ENCODE data around the gene TMSB15B. TPM values are rescaled to one million over a fixed set of nuclear protein-coding genes. Genes with fewer than 3 reads are reported as not detected.
"Not testable (repeated sequence)": the region's sequence is repeated elsewhere in the genome, so short reads cannot be mapped to it uniquely, and the experiment has no call there.

TMSB15B gene
- total RNA-seq (2022) (7.7 and 8.2 TPM in 2 replicates), Bru-seq, nascent RNA (percentile 54 among the genes with signal in this experiment), BruChase-seq, experiment 1, labeled RNA remaining after a 6-hour chase (percentile 44 among the genes with signal in this experiment), BruChase-seq, experiment 2, labeled RNA remaining after a 2-hour chase (percentile 45 among the genes with signal in this experiment)
- long read RNA-seq, partial matches to known transcripts = 0 of 8 reads
- long read RNA-seq, other reads (novel, unspliced or antisense) = 3 of 8 reads

DNA sequence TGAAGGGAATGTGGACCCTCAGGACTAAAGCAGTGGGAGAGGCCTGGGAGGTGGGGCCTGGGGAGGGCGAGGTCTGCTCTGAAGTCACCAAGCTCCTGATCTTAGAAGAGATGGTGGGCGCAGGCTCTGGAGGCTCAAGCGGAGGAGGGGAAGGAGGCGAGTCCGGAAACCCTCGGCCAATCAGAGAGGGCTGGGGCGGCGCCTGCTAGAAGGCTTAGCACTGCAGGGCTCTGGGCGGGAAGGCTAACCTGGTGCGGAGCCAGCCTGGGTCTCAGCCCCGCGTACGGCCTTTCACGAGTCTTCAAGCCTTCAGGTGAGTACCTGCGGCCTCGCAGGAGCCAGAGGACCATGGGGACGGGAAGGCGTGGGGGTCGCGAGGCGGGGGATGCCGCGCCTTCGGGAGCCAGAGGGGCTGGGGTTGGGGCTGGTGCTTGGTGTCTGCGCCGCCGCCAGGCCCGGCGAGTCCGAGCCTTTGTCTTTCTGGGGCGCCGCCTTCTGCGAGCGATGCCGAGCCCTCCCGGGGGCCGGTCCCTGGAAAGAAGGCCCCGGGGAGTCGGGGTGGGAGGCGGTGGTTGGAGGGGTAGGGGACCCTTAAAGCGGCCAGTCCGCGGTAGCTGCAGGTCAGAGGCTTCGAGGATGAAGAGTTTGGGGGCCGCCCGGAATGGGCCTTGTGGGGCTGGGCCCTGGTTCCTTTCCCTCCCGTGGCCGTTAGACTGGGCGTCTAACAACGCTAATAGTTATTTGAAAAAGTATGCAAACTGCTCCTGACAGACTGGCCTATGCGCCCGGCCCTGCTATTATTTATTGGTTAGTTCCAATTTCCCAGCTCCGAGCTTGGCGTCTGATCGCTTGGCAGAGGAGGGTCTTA lies at the start of gene TMSB15B:
TMSB15B (plus strand) TSS at position 217 of the 868 bp plus-strand sequence.
- H3K4me3 Mint-ChIP-seq (ENCODE audit: low read depth, unreplicated experiment); H3K9me3 Mint-ChIP-seq (ENCODE audit: low read depth, unreplicated experiment); intact Hi-C loops (cut with micrococcal nuclease; ENCODE audit: unreplicated experiment); BruUV-seq (replicated peaks); CTCF ChIA-PET; H3K4me1 Mint-ChIP-seq (ENCODE audit: low read depth, unreplicated experiment); H3K27me3 Mint-ChIP-seq (ENCODE audit: unreplicated experiment); H3K27ac Mint-ChIP-seq (ENCODE audit: unreplicated experiment); H3K36me3 Mint-ChIP-seq (ENCODE audit: insufficient read depth, unreplicated experiment); DNase-seq: not testable (repeated sequence)

DNA sequence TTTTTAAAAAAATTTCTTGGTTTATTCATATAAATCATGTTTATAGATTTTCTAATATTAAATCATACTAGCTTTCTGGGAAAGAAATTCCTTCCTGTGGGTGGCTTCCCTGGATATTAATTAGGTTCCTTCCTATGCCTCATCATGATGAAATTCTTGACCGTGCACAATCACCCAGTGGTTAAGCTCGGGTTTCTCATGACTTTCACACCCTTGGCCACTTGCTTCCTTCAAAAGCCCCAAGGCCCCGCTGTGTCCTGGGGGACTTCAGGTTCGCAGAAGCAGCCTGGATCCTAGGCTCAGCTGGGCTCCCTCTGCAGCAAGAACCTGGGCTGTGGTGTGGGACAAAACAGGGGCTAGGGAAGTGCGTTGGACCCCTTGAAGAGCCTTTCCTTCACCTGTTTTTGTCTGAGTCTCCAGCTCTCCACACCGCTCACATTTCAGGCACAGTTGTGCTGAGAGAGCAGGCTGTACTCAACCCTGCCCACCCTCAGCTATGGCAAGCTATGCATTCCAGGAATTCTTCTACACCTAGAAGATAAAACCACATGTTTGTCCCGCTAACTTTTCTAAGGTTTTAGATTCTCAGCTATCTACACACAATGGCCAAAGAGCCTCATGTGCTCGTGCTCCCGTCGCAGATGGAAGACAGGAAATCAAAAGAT lies 48.9 kb upstream of the TMSB15B start:
- no peak for DNase-seq
- no TSS peak for BruUV-seq (replicated peaks)
- Mint-ChIP-seq H3K4me1 (ENCODE audit: low read depth, unreplicated experiment) (peaks cover 16% of the 10 kb centered on the region), H3K4me3 (ENCODE audit: low read depth, unreplicated experiment) (no peak overlapping the region), H3K36me3 (ENCODE audit: insufficient read depth, unreplicated experiment) (peaks cover 8% of the 10 kb centered on the region), H3K9me3 (ENCODE audit: low read depth, unreplicated experiment) (no peaks in the 10 kb centered on the region), H3K27me3 (ENCODE audit: unreplicated experiment) (no peaks in the 10 kb centered on the region), H3K27ac (ENCODE audit: unreplicated experiment) (no peak overlapping the region)
- CTCF ChIA-PET = interaction anchor here (0.6 to 1.3 kb wide), 2 partner anchors 49 to 68 kb away, joined by 3 to 5 read pairs; no protein-coding TSS in a partner anchor
- intact Hi-C loops (cut with micrococcal nuclease; ENCODE audit: unreplicated experiment) = no loop called here
- no peak for TF ChIP-seq CTCF (IDR thresholded peaks at IDR 0.05; ENCODE audit: unreplicated experiment)

DNA sequence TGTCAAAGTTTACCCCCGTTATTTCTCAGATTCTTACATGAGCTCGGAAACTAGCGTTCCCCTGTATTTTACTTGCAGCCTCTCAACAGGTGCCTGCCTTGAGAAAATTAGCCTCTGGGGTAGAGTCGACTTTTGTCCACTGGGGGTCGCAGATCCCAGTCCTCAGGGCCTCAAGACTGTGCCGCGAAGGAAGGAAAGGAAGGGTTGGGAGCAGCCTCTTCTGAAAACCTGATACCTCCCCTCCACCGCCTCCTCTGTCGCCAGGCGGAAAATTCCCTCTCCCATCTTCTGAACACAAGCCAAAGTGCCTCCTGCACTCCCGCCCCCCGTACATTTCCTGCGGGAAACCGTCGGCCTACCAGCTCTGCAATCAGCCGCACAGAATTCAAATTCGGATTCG lies 44.4 kb upstream of the TMSB15B start:
- CTCF ChIA-PET = interaction anchor here (0.6 to 1.3 kb wide), 3 partner anchors 22 to 73 kb away, joined by 3 to 5 read pairs (median 3); no protein-coding TSS in a partner anchor
- Mint-ChIP-seq H3K4me3 (ENCODE audit: low read depth, unreplicated experiment) (peak overlapping the region; percentile 87), H3K27me3 (ENCODE audit: unreplicated experiment) (no peaks in the 10 kb centered on the region), H3K4me1 (ENCODE audit: low read depth, unreplicated experiment) (peaks cover 29% of the 10 kb centered on the region), H3K36me3 (ENCODE audit: insufficient read depth, unreplicated experiment) (peaks cover 19% of the 10 kb centered on the region), H3K9me3 (ENCODE audit: low read depth, unreplicated experiment) (no peaks in the 10 kb centered on the region), H3K27ac (ENCODE audit: unreplicated experiment) (peak overlapping the region; percentile 60)
- peak; percentile 57 for TF ChIP-seq CTCF (IDR thresholded peaks at IDR 0.05; ENCODE audit: unreplicated experiment)
- intact Hi-C loops (cut with micrococcal nuclease; ENCODE audit: unreplicated experiment) = loop anchor here (2.0 to 5.0 kb wide), 3 partner anchors 23 to 73 kb away; no protein-coding TSS in a partner anchor
- DNase-seq = peak; percentile 72
- BruUV-seq (replicated peaks) = TSS peak; percentile 28

DNA sequence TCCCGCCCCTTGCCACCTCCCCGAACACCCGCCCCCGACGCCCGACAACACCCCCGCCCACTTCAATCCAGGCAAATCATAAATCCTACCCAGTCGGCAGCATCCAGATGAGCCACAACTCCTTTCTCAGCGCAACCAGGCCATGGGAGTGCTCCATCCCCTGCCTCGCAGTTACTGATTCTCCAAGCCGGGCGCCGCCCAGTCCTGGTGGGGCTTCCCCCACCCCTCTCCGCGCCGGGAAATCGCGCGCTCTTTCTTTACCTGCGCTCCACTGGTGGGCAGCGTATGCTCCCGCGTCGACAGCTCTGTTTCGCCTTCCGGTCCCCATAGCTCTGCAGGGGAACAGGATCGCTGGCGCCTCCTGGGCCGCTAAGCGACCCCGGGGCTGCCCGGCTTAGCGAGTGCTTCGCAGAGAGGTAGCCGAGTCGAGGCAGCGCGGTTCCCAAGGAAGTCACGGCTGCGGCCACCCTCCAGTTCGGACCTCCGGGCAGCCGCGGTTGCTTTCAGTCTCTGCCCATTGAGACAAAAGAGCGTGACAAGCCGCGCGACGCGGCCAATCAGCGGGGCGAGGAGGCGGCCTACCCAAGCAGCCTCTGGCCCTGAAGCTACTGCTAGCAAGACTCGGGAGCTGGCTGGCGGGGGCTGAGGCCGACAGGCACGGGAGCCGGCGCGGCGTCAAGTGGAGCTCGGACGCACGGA lies 43.7 kb upstream of the TMSB15B start:
- CTCF ChIA-PET = interaction anchor here (0.6 to 1.4 kb wide), 6 partner anchors 11 to 87 kb away, joined by 3 to 9 read pairs (median 3); no protein-coding TSS in a partner anchor
- intact Hi-C loops (cut with micrococcal nuclease; ENCODE audit: unreplicated experiment) = loop anchor here (2.0 to 5.0 kb wide), 3 partner anchors 22 to 74 kb away; no protein-coding TSS in a partner anchor
- Mint-ChIP-seq H3K4me1 (ENCODE audit: low read depth, unreplicated experiment) (peaks cover 25% of the 10 kb centered on the region), H3K27me3 (ENCODE audit: unreplicated experiment) (no peaks in the 10 kb centered on the region), H3K36me3 (ENCODE audit: insufficient read depth, unreplicated experiment) (peaks cover 19% of the 10 kb centered on the region), H3K4me3 (ENCODE audit: low read depth, unreplicated experiment) (peak overlapping the region; percentile 87), H3K9me3 (ENCODE audit: low read depth, unreplicated experiment) (no peaks in the 10 kb centered on the region), H3K27ac (ENCODE audit: unreplicated experiment) (peak overlapping the region; percentile 17)
- no peak for TF ChIP-seq CTCF (IDR thresholded peaks at IDR 0.05; ENCODE audit: unreplicated experiment)
- peak; percentile 69 for DNase-seq
- no TSS peak for BruUV-seq (replicated peaks)
